Hippocampal formation (tissue), 2 donors: ENCODE results near the gene M6PR.
"Not testable (repeated sequence)": the region's sequence is repeated elsewhere in the genome, so short reads cannot be mapped to it uniquely, and the experiment has no call there.

Source experiments
- DNase-seq, 2 donors: peaks; one replicate each; lab custom pipeline; 2025; lab: John Stamatoyannopoulos, UW

M6PR gene

GRCh38 chr12:8912914-8913313 lies 36.5 kb downstream of the M6PR start:
- no peak for DNase-seq

- DNase-seq = no peak
Observed at GRCh38 chr12:8911606-8912268, 37.7 kb downstream of the M6PR start.

GRCh38 chr12:8909752-8910151 lies 39.7 kb downstream of the M6PR start:
- no peak for DNase-seq

GRCh38 chr12:8907513-8907912 lies 41.9 kb downstream of the M6PR start:
- no peak for DNase-seq

GRCh38 chr12:8906266-8907180 lies 42.9 kb downstream of the M6PR start:
- no peak for DNase-seq

GRCh38 chr12:8905546-8905945 lies 43.9 kb downstream of the M6PR start:
- DNase-seq = no peak

- no peak for DNase-seq
Observed at GRCh38 chr12:8904665-8905064, 44.8 kb downstream of the M6PR start.

GRCh38 chr12:8903646-8904045 lies 45.8 kb downstream of the M6PR start:
- DNase-seq = no peak

- DNase-seq = not testable (repeated sequence)
Observed at GRCh38 chr12:8902703-8903102, 46.7 kb downstream of the M6PR start.

GRCh38 chr12:8899830-8900229 lies 49.6 kb downstream of the M6PR start:
- DNase-seq = no peak

GRCh38 chr12:8897081-8897480 lies 52.4 kb downstream of the M6PR start:
- DNase-seq = no peak

GRCh38 chr12:8894986-8895385 lies 54.5 kb downstream of the M6PR start:
- DNase-seq = no peak

- DNase-seq = no peak
Observed at GRCh38 chr12:8894378-8894777, 55.1 kb downstream of the M6PR start.

- DNase-seq = no peak
Observed at GRCh38 chr12:8891976-8892375, 57.5 kb downstream of the M6PR start.
